ENCODE results near the gene BBIP1.

Gene BBIP1

DNA sequence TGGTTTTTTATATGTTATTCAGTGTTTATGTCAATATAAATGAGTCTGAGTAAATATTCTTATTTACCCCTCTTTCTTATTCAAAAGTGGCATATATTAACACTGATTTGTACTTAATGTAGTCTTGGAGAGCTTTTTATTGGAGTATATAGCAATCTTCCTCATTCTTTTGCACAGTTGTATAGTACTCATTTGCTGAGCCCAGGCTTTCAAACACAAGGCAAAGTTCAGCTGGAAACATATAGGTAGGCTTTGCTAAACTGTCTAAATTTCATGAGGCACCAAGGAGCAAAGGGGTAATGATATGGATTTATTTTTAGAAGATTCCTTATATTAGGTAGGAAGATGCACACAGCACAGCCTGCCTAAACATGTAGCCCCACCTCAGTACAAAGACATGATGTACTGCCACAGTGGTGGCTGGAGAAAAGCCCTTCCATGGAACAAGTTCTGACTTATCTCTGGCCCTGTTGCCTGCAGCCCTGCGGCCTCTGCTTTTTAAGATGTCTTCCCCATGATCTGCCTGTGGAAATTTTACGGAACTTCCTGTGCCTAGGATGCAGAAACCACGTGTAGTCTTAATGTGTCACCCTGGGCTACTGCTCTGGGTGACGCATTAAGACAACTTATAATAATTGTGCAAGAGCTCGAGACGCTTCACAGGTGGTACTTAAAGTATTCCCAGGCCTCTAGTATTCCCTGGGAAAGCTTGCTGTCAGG is 56.9 kb downstream of the BBIP1 start:
- DNase-seq (ENCODE audit: low read depth), result no peak

DNA sequence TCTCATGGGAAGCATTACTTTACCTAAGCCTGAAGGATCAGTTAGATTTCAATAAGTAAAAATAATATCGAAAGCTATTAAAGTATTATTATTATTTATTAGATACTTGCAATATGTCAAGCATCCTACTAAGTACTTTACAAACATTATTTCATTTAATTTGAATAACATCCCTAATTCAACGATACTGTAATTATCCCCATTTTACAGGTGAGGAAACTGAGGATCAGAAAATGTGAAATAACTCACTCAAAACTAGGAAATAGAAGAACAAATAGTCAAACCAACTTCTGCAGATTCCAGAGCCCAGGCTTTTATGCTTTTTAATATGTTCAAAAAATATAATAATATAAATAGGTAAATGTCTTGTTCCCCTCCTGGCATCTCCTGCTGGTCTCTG is 57.5 kb downstream of the BBIP1 start:
- no peak for DNase-seq (ENCODE audit: low read depth)

DNA sequence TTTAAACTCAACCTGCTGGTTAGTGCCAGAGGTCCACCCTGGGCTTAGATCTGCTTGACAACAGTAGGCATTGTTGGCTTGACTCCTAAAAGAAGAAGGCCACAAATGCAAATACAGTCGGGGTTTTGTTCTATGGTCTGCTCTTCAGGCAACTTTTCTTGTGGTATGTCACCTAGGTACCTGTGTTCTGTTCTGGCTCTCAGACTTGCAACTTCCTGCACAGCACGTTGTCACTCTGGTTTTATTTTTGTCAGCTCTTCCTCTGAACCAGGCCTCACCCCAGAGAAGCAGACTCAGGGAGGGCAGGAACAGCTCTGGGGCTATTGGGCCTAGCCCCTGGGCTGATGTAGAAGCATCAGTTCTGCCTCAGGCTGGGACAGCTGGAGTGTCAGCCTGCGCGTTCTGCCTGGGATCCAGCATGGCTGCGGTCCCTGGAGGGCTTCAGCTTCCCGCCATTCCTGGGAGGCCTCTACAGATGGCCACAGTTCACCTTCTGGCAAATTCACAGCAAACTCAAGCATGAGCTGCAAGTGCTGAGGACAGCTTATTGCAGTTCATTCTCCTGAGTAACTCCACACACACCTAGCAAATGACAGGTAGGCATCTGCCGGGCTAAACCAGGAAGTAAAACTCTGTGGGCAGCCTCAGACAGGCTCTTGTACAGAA is 58.3 kb downstream of the BBIP1 start:
- DNase-seq (ENCODE audit: low read depth), result no peak

DNA sequence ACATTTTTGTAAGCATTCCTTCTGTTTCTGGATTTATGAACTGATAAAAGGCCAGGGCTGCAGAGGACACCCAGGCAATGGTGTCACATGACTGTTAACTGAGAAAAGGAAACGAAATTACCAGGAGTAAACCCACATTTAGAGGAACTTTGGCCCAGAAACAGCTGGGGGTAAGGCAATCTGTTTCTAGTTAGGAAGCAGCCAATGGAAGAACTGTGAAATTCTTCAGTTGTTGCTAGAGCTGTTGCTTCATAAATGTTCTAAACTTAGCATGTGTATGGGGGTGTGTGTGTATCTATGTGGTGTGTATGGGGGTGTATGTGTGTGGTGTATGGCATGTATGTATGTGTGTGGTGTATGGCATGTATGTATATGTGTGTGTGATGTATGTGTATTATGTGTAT is 59.0 kb downstream of the BBIP1 start:
- DNase-seq (ENCODE audit: low read depth), result peak; percentile 81

DNA sequence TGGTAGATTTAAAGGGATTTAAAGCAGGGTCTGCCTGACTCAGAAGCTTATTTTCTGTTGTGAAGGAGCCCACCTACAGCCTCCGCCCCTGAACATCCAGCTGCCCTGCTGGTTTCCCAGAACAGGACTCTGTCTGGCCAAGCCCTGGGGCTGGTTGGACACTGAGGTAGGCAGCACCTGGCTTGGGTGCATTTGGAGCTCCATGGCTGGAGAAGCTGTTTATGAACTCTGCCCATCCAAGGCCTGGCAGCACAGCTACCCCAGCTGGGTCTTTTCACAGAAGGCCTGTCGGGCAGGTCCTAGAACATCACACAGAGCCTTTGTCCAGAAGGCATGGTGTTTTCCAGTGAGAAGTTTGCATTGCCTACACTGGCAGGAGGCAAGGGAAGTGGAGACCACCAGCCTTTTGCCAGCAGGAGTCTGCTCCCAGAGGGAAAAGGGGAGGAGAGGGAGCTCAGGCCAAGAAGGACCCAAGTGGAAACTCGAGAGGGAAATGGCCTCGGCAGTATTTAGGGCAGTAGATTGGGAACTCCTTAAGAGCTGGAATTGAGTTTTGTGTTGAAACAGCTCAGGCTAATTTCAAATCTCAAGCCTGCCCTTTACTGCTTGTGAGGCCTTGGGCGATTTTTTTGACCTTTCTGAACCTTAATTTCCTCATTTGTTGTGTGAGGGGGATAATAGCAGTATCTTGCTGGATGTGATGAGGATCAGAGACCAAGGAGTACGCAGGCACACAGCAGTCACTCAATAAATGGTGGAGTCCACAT is 59.6 kb downstream of the BBIP1 start:
- no peak for DNase-seq (ENCODE audit: low read depth)

DNA sequence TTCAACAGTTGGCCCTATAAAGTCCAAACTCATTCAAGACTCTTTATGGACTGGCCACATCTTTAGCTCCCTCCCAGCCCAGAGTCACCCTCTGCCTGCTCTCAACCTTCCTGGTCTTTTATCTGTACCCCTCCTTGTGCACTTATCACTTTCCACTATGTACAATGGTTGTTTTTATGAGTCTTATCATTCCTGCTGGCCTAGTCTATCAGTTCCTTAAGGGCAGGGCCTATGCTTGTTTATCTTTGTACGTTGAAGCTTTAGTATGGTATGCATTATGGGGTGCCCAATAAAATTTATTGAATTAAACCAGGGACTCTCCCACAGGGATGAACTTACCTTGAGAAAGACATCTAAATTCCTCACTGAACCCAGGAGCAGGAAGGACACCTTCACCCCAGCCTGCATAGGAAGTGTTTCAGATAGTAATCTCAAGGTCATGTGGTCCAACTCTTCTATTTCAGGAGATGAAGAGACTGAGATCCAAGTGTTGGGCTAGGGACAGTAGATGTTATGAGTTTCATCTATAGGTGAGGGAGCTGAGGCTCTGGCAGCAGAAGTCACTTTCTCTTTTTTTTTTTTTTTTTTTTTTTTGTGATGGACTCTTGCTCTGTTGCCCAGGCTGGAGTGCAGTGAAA is 60.6 kb downstream of the BBIP1 start:
- no peak for DNase-seq (ENCODE audit: low read depth)

DNA sequence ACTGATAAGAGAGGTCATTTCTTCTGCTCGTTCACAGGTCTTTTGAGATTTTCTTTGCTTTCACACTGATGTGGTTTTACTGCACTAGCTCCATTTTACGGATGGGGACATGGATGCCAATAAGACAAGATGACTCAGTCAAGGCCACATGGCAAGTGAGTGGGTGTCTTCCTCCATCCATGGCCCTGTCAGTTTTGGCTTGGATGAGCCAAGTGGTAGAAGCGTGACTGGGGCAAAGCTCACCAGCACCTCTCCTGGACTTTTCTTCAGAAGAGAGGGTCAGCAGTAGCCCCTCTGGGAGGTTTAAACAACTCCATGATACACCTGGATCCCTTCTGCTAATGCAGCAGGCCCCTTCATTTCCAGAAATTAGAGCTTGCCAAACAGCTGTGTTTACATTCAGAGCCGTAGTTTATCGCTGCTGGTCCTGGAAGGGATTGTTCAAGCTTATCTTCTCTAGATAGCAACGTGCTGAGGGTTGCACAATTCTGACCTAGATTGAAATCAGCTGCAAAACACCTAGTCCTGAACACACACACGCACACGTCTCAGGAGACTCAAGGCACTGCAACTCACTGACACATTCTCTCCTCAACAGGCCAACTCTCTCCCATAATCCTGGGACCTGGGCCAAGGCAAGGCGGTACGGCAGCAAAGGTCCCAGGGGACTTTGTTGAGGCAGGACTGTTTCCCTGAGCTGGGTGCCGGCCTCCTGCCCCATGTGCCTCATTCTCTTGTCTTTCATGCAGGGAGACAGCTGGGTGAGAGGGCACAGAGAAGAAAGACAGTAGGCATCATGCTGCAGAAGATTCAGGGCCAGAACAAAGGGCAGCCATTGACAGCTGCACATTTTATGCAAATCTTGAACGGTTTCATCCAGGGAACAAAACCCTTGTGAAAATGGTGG is 61.5 kb downstream of the BBIP1 start:
- DNase-seq (ENCODE audit: low read depth), result peak; percentile 22

DNA sequence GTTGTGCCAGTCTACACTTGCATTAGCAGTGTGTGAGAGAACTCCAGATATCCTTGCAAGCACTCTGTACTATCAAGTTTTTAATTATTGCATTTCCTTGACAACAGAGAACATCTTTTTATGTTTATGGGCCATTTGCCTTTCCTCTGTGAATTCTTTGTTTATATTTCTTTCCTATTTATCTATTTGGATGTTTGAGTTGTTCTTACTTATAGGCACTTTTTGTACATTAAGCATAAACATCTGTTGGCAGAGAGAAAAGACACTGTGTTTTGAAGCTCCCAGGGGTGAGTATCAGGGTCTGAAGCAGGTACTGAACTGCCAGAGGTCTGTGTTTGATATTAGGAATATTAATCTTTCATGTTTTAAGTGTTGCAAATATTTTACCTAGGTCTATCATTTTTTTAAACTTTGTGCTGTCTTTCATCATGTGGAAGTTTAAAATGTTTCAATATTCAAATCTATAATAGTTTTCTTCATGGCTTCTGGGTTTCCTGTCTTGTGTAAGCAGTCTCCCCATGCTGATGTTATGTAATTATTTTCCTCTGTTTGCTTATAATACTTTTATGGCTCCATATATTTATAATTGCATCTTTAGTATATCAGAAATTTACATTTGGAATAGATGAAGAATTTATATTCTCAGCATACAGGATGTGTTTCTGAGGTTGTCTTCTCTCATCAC is 64.9 kb downstream of the BBIP1 start:
- DNase-seq (ENCODE audit: low read depth), result no peak

DNA sequence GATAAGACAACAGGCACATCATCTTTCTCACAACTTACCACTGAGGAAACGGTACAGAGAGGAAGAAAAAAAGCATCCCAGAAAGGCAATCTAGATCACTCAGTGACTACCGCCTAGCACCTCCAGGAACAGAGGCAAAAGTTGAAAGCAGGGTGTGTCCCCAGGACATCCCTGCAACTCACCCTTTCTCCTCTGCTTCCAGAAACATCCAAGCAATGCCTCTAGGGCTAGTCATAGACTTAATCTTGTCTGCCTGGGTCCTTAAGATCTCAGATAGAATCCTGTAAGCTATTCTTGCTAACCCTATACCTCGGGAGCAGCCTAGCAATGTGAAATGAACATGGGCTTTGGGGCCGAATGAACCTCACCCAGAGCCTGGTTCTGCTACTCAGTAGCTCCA is 66.0 kb downstream of the BBIP1 start:
- DNase-seq (ENCODE audit: low read depth), result no peak

DNA sequence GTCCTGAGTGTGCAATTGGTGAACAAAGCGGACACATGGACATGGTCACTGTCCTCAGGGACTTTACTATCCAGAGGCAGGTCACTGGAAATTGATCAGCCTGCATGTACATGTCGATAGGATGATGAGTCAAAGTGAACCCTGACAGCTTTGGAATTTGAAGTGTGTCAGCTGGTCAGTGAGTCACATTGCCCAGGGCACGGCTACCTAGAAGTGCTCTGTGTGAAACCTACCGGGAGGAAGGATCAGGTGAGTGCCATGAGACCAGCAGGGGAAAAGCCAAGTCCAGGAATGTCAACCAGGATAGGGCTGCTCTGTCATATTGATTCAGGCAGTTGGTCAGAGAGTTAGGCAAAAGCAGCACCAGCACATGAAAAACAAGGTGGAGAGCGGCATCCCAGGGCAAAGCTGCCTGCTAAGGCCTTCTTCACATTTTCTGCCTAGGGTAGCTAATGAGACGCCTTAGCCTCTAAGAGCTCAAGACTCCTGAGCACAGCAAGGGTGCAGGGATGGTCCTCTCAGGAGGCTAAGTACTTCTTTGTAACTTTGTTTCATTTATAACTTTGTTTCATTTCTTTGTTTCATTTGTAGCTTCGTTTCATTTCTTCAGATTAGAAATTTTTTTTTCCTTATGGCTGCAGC is 66.6 kb downstream of the BBIP1 start:
- no peak for DNase-seq (ENCODE audit: low read depth)

DNA sequence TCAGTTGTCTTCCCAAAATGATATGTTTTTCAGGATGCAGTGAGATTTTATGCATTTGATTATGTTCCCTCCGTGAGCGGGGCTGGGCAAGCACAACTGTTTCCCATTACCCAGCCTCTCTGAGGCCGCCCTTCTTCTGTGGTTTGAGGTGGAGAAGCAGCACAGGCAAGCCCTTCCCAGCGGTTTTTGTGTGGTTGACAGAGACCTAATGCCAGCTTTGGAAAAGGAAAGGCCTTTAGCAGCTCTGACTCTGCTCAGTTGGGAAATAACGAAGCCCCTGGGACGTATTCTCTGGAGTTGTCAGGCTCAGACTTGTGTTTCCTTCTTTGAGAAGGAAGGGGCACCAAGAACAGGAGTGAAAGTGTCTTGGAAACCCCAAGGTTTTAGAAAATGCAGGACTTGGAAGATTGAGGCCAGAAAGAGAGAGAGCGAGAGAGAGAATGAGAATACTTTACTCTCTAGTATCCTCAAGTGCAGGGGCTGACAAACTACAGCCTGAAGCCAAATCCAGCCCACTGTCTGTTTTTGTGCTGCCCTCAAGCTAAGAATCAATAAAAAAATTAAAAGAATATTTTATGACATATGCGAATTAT is 67.9 kb downstream of the BBIP1 start:
- DNase-seq (ENCODE audit: low read depth), result peak; percentile 50

DNA sequence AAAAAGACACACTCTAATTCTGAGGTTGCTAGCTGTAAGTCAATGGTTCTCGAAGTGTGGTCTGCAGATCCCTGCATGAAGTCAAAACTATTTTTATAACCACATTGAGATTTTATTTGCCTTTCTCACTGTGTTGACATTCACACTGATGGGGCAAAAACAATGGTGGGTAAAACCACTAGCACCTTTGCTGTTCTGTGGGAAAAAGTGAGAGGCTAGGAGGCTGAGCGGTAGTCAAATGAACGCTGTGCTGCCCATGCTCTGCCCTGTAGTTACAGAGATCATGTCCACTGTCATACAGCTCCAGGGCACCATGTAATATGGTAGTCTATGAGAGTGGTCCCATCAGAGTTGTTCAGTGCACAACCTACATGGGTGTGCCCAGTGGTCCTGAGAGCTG is 68.9 kb downstream of the BBIP1 start:
- DNase-seq (ENCODE audit: low read depth), result no peak

Data from stromal cell of bone marrow (primary cell).